HG02870 (cell line): ENCODE results near the gene TBXAS1.
"Not testable (repeated sequence)": the region's sequence is repeated elsewhere in the genome, so short reads cannot be mapped to it uniquely, and the experiment has no call there.

Experiments used
- ATAC-seq: cut with Tn5 transposase; IDR thresholded peaks from one replicate; pipeline ENCODE4 v1.9.1; 2021; ENCODE audit warnings: mild to moderate bottlenecking, moderate library complexity; ENCODE audit not compliant: unreplicated experiment

Gene TBXAS1

GRCh38 chr7:139886899-139887298, 57.8 kb downstream of the TBXAS1 start:
- no peak for ATAC-seq

GRCh38 chr7:139887992-139888481, 59.0 kb downstream of the TBXAS1 start:
- ATAC-seq = no peak

- no peak for ATAC-seq
Observed at GRCh38 chr7:139889186-139889871, 60.3 kb downstream of the TBXAS1 start.

- no peak for ATAC-seq
Observed at GRCh38 chr7:139893461-139893860, 64.4 kb downstream of the TBXAS1 start.

- no peak for ATAC-seq
Observed at GRCh38 chr7:139893999-139894398, 64.9 kb downstream of the TBXAS1 start.

- no peak for ATAC-seq
Observed at GRCh38 chr7:139895141-139895829, 66.2 kb downstream of the TBXAS1 start.

GRCh38 chr7:139896288-139896687, 67.2 kb downstream of the TBXAS1 start:
- ATAC-seq = no peak

- no peak for ATAC-seq
Observed at GRCh38 chr7:139896831-139897230, 67.8 kb downstream of the TBXAS1 start.

- no peak for ATAC-seq
Observed at GRCh38 chr7:139897422-139898090, 68.5 kb downstream of the TBXAS1 start.

- ATAC-seq = no peak
Observed at GRCh38 chr7:139898483-139898882, 69.4 kb downstream of the TBXAS1 start.

- no peak for ATAC-seq
Observed at GRCh38 chr7:139899328-139899955, 70.4 kb downstream of the TBXAS1 start.

GRCh38 chr7:139900326-139900725, 71.3 kb downstream of the TBXAS1 start:
- no peak for ATAC-seq

GRCh38 chr7:139901056-139901795, 72.2 kb downstream of the TBXAS1 start:
- no peak for ATAC-seq

- no peak for ATAC-seq
Observed at GRCh38 chr7:139901901-139902300, 72.8 kb downstream of the TBXAS1 start.

- no peak for ATAC-seq
Observed at GRCh38 chr7:139902436-139903102, 73.5 kb downstream of the TBXAS1 start.

GRCh38 chr7:139903103-139903477, 74.0 kb downstream of the TBXAS1 start:
- ATAC-seq = not testable (repeated sequence)

- no peak for ATAC-seq
Observed at GRCh38 chr7:139906879-139907278, 77.8 kb downstream of the TBXAS1 start.

GRCh38 chr7:139908792-139909191, 79.7 kb downstream of the TBXAS1 start:
- no peak for ATAC-seq

GRCh38 chr7:139909379-139910050, 80.5 kb downstream of the TBXAS1 start:
- no peak for ATAC-seq
